Measurements from ENCODE around the gene UPK3A.

UPK3A gene

DNA sequence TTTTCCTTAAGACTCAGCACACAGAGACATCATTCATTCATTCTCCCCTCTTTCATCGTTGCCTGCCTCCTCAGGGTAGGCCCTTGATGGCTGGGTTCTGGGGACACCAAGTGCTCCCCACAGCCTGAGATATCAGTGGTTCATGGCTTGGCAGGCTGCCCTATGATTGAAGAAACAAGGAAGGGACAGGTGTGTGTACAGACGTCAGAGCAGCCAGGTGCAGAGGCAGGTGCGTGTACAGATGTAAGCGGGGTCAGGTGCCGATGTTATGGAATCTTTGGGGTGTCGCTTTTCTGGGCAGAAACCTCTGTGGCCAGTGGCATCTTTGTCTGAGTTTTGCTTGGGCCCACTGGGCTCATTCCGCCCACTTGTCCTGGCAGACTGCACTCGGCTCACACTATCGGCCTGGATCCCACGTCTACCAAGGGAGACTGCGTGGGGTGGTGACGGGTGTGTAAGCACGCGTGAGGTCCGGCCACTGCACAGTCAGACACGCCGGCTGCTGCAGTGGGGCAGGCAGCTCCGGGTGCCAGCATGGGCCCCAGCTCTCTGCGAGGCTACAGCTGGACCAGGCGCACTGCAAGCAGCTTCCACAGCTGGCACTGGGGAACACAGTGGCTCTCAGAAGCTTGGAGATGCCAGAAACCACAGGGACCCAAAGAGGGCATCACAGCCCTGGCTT lies 23.2 kb upstream of the UPK3A start:
- no peak overlapping the region for H3K4me3 ChIP-seq (ENCODE audit: low read length)
- DNase-seq (ENCODE audit: low read depth) = no peak
- TF ChIP-seq, protein P1, sequence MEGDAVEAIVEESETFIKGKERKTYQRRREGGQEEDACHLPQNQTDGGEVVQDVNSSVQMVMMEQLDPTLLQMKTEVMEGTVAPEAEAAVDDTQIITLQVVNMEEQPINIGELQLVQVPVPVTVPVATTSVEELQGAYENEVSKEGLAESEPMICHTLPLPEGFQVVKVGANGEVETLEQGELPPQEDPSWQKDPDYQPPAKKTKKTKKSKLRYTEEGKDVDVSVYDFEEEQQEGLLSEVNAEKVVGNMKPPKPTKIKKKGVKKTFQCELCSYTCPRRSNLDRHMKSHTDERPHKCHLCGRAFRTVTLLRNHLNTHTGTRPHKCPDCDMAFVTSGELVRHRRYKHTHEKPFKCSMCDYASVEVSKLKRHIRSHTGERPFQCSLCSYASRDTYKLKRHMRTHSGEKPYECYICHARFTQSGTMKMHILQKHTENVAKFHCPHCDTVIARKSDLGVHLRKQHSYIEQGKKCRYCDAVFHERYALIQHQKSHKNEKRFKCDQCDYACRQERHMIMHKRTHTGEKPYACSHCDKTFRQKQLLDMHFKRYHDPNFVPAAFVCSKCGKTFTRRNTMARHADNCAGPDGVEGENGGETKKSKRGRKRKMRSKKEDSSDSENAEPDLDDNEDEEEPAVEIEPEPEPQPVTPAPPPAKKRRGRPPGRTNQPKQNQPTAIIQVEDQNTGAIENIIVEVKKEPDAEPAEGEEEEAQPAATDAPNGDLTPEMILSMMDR (conservative IDR thresholded peaks at IDR 0.05; ENCODE audit: low read length) = no peak

DNA sequence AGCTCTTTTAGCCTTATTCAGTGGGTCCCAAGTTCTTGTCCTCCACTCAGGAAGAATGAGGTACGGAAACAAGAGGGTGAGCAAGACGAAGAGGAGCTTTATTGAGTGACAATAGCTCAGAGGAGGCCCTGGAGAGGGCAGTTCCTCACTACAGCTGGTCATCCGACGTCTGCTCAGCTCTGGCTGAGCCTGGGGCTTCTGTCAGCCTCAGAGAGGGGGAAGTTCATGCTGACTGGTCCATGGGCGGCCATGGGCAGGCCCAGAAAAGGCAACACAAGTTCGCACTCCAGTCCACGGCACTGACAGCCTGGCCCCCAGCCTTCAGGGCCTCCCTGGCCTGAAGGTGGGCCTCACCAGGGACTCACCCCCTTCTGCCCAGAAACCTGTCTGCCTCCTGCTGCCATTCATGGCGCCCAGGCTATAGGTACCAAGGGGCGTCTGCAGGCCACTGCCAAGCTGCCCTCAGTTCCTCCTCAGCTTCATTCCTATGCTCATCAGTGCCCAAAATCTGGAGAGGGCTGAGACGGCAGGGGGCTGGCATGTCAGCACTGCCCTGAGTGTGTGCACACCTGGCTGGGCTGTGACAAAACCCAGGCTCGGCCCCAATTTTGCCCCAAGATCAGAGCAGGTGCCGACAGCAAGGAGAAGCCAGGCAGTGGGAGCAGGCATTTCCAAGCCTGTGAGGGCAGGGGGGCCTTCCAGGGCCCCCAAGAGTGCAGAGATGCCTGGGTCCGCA lies 22.4 kb upstream of the UPK3A start:
- DNase-seq (ENCODE audit: low read depth) = no peak
- TF ChIP-seq, protein P1 (conservative IDR thresholded peaks at IDR 0.05; ENCODE audit: low read length) = no peak
- no peak overlapping the region for H3K4me3 ChIP-seq (ENCODE audit: low read length)

DNA sequence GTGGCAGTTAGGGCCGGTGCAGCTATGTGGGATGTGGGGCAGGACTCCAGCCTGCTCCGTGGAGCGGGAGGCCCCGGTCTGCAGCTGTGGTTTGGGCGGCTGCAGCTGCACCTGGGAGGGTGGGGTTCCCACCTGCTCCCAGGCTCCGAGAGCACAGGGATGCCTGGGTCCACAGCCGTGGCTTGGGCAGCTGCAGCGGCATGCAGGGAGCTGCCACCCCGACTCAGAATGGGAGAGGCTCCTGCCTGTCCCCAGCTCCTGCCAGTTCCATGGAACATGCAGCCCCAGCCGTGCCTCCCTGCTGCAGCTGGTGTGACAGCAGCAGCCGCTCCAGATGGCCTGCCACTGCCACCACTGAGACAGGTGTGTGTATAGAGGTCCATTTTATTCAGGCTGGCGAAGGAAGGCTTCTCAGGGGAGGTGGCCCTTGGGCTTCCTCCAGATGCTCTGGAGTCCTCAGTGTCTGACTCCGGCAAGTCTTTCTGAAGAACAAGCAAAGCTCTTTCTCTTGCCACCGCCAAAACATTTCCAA lies 21.8 kb upstream of the UPK3A start:
- TF ChIP-seq, protein P1 (conservative IDR thresholded peaks at IDR 0.05; ENCODE audit: low read length) = no peak
- no peak overlapping the region for H3K4me3 ChIP-seq (ENCODE audit: low read length)
- DNase-seq (ENCODE audit: low read depth) = no peak

DNA sequence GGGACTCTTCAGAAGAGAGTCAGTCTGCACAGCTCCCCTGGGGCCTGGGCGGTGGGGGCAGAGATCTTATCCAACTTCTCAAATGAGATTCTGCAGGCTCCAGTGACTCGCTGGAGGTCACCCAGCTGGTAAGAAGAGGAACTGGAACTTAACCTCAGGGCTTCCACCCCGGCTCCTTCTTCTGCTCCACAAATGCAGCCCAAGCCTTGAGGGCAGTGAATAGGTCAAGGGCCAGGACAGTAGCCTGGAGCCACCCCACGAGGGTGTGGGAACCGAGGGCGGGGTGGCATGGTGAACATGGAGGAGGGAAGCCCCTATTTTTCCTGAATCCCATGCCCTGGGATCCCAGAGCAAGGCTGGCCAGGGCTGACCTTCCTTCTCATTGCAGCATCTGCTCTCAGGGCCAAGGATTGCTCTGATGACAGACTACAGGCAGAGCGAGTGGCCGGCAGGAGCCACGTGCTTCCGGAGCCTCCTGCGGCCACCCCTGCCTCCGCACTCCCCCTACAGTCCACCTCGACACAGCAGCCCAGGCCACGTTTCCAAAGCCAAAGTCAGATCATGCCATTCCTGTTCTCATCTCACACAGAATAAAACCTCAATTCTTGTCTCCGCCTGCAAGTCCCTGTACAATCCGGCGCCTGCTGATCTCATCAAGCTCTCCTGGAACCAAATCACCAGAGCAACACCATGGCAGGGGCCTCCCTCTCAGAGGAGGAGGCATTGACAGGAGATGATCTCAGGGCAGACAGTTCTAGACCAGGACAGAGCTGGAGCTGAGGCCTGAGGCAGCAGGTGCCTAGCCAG lies 21.1 kb upstream of the UPK3A start:
- H3K4me3 ChIP-seq (ENCODE audit: low read length) = no peak overlapping the region
- TF ChIP-seq, protein P1 (conservative IDR thresholded peaks at IDR 0.05; ENCODE audit: low read length) = peak; percentile 82
- DNase-seq (ENCODE audit: low read depth) = peak; percentile 87

DNA sequence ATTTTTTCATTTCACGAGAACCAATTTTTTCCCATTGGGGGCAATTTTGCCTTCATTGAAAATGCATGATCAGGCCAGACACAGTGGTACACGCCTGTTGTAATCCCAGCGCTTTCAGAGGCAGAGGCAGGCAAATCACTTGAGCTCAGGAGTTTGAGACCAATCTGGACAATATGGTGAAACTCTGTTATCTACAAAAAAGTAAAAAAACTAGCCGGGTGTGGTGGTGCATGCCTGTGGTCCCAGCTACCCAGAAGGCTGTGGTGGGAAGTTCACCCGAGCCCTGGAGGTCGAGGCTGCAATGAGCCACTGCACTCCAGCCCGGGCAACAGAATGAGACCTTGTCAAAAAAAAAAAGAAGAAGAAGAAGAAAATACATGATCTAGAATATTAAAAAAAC lies 19.2 kb upstream of the UPK3A start:
- H3K4me3 ChIP-seq (ENCODE audit: low read length) = no peak overlapping the region
- no peak for DNase-seq (ENCODE audit: low read depth)
- TF ChIP-seq, protein P1 (conservative IDR thresholded peaks at IDR 0.05; ENCODE audit: low read length) = no peak

DNA sequence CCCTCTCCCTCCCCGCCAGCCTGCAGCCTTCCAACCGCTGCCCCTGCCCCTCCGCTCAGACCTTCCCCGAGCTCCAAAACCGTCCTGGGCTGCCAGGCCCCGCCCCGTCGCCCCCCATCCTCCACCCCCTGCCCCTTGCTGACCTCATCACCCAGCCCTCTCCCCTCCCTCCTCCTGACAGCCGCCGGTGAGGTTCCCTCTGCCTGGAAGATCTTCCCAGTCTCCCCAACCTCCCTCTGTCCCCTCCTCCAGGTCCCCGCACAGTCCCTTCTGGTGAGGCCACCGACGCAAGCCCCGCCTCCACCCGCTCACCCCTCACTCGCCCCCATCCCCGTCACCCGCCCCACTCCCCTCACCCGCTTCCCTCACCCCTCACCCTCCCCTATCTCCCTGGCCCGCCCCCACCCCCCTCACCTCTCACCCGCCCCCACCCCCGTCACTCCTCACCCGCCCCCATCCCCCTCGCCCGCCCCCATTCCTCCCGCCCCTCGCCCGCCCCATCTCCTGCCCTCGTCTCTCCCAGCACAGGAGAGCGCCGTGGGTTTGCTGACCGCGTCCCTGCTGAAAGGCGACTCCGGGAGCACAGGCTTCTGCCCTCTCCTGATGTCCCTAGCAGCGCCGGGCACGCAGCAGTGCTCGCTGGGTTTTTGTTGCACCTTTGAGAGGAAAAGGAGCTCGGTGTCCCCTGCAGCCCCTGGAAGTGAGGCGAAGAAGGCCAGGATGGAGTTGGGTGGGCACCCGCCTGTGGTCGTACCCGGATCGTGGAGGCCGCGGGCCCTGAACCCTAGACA lies 16.4 kb upstream of the UPK3A start:
- H3K4me3 ChIP-seq (ENCODE audit: low read length) = peak overlapping the region; percentile 68
- TF ChIP-seq, protein P1 (conservative IDR thresholded peaks at IDR 0.05; ENCODE audit: low read length) = no peak
- no peak for DNase-seq (ENCODE audit: low read depth)
